Spleen (tissue), 11 donors: Measurements from ENCODE around the gene VSNL1. TPM values are rescaled to one million over a fixed set of nuclear protein-coding genes. Genes with fewer than 3 reads are reported as not detected.

Source experiments
- DNase-seq: peaks from one replicate; pipeline ENCODE4 v3.0.0-alpha.2; 2020
- H3K27ac ChIP-seq, 8 donors: fragments of 200-600 bp; sonication (generic) in 7 of 8; 1 replicate in 4 of 8; 2 replicates in 4 of 8; pipeline versions ENCODE4 v1.5.0 to v1.8.0; 2016 to 2021; ENCODE audit warnings: inconsistent platforms in 4 of 8, mild to moderate bottlenecking in 4 of 8, moderate library complexity in 1 of 8
- H3K27me3 ChIP-seq, 7 donors: fragments of 200-600 bp; sonication (generic) in 6 of 7; replicated peaks in 1 of 7; 1 replicate in 4 of 7; 2 replicates in 3 of 7; pipeline versions ENCODE4 v1.5.0 to v1.8.0; 2016 to 2021; ENCODE audit warnings: inconsistent platforms in 3 of 7, mild to moderate bottlenecking in 1 of 7
- H3K36me3 ChIP-seq, 6 donors: fragments of 200-600 bp; sonication (generic) in 5 of 6; 1 replicate in 4 of 6; 2 replicates in 2 of 6; pipeline versions ENCODE4 v1.5.0 to v1.8.0; 2016 to 2021; ENCODE audit warnings: inconsistent platforms in 2 of 6
- H3K4me1 ChIP-seq, 6 donors: fragments of 200-600 bp; sonication (generic) in 5 of 6; 1 replicate in 3 of 6; 2 replicates in 3 of 6; pipeline versions ENCODE4 v1.5.0 to v1.8.0; 2016 to 2021; ENCODE audit warnings: inconsistent platforms in 3 of 6
- H3K4me3 ChIP-seq, 8 donors: fragments of 200-600 bp; sonication (generic) in 7 of 8; 1 replicate in 4 of 8; 2 replicates in 4 of 8; pipeline versions ENCODE4 v1.5.0 to v1.8.0; 2016 to 2021; ENCODE audit warnings: inconsistent platforms in 4 of 8, mild to moderate bottlenecking in 4 of 8, moderate library complexity in 2 of 8
- H3K9me3 ChIP-seq, 8 donors: fragments of 200-600 bp; sonication (generic) in 7 of 8; 1 replicate in 4 of 8; 2 replicates in 4 of 8; pipeline versions ENCODE4 v1.5.0 to v1.8.0; 2016 to 2021; ENCODE audit warnings: inconsistent platforms in 4 of 8
- POLR2A ChIP-seq, 3 donors: fragments of 450-650 bp; IDR thresholded peaks; one replicate each; pipeline ENCODE4 v1.5.1; 2017; ENCODE audit warnings: antibody characterized with exemption in 3 of 3, mild to moderate bottlenecking in 1 of 3
- POLR2AphosphoS5 ChIP-seq, 3 donors: sonication (generic); formaldehyde crosslinking; IDR thresholded peaks; one replicate each; pipeline ENCODE4 v1.5.1; 2017; ENCODE audit warnings: antibody characterized with exemption in 3 of 3
- WGBS, 5 donors: extraction: QIAGEN DNeasy Blood & Tissue Kit in 3 of 5; methylation state at CpG; one replicate each; pipeline versions ENCODE4 v1.1.5 to v1.1.7; 2013 to 2018; 5-methylcytosine and 5-hydroxymethylcytosine counted together
- intact Hi-C: fragments of 100-400 bp; cut with DNase I; formaldehyde crosslinking; loops from one replicate; pipeline ENCODE4 v1.15.0; 2023; ENCODE audit warnings: low total_unique reads
- polyA plus RNA-seq, 3 donors: library from polyadenylated mRNA; stranded (reverse); fragments of 200-250 nt; gene quantifications; one replicate each; pipeline ENCODE4 v1.2.1, GENCODE V29; 2013
- total RNA-seq, 7 donors: library from RNA; depleted of rRNA in 3 of 7; stranded (reverse); fragments of >200 nt in 3 of 7; fragmentation: NEBNext Ultra II Directional in 4 of 7; extraction: Animal tissue kit (Norgen Biotek cat#: 25700) in 4 of 7; gene quantifications; one replicate each; pipeline versions ENCODE4 v1.1.0 to v1.2.1, GENCODE V29; 2016 to 2021
- TF ChIP-seq, protein P1 (sequence below), 11 experiments: fragments of 200-600 bp in 7 of 11; fragments of 450-650 bp in 4 of 11; sonication (generic) in 4 of 11; IDR thresholded peaks in 8 of 11; conservative IDR thresholded peaks in 3 of 11; 1 replicate in 7 of 11; 2 replicates in 4 of 11; pipeline versions ENCODE4 v1.4.0 to v1.8.0; 2016 to 2021; ENCODE audit warnings: antibody characterized with exemption in 11 of 11, inconsistent platforms in 4 of 11, mild to moderate bottlenecking in 1 of 11
- donor health status: healthy with polysubstance abuse.
- donor health status: DM: no; HTN: no; CAD: no; lungs with moderate emphysema.
- donor health status: DM: no; HTN: no; CAD: no.
- donor health status: Bipolar disorder and iron deficiency.
- donor health status: healthy.
- donor health status: DM: no; HTN: no; CAD: no.
- donor health status: DM: yes; HTN: yes; CAD: no.

VSNL1 gene
- total and polyA plus RNA-seq, 10 donors, result 0.06 to 0.16 TPM; not detected in 8

- H3K9me3 ChIP-seq, result no peaks in the 10 kb centered on the region
- intact Hi-C loops, result no loop called here
- DNase-seq, result no peak
- no peak overlapping the region for H3K4me3 ChIP-seq
- H3K27ac ChIP-seq, result no peak overlapping the region
- no peak for TF ChIP-seq POLR2AphosphoS5 (IDR thresholded peaks at IDR 0.05)
- TF ChIP-seq, protein P1, sequence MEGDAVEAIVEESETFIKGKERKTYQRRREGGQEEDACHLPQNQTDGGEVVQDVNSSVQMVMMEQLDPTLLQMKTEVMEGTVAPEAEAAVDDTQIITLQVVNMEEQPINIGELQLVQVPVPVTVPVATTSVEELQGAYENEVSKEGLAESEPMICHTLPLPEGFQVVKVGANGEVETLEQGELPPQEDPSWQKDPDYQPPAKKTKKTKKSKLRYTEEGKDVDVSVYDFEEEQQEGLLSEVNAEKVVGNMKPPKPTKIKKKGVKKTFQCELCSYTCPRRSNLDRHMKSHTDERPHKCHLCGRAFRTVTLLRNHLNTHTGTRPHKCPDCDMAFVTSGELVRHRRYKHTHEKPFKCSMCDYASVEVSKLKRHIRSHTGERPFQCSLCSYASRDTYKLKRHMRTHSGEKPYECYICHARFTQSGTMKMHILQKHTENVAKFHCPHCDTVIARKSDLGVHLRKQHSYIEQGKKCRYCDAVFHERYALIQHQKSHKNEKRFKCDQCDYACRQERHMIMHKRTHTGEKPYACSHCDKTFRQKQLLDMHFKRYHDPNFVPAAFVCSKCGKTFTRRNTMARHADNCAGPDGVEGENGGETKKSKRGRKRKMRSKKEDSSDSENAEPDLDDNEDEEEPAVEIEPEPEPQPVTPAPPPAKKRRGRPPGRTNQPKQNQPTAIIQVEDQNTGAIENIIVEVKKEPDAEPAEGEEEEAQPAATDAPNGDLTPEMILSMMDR (IDR thresholded peaks at IDR 0.05 in 8 of 11, conservative IDR thresholded peaks at IDR 0.05 in 3 of 11), result no peak
- no peak for TF ChIP-seq POLR2A (IDR thresholded peaks at IDR 0.05)
- no peaks in the 10 kb centered on the region for H3K36me3 ChIP-seq
- peaks cover 0 to 87% (median 39%) of the 10 kb centered on the region in 7 donors for H3K27me3 ChIP-seq
- peaks cover 5 to 26% (median 20%) of the 10 kb centered on the region in 6 donors for H3K4me1 ChIP-seq
These were observed 3.4 kb downstream of the VSNL1 start for GRCh38 chr2:17543848-17544247.

DNA sequence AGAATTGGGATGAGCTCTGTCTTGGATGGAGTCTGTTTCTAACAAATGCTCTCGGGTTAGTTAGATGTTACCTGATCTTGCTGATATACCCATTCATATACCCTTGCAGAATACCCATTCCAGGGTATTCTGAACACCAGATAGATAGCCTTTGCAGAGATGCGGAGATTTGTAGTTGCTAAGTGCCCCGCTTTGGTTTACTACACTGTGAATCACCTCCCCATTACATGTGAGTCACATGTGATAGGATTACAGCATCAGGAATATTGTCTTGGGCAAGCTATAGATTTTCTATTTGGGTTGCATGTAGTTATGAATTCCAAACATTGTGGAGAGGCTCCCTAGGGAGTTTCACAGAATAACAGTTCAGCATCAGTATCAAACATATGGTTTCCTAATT, 3.8 kb downstream of the VSNL1 start:
- DNase-seq, result no peak
- Histone ChIP-seq H3K27ac (no peak overlapping the region), H3K27me3 (peaks cover 0 to 84% (median 35%) of the 10 kb centered on the region in 7 donors), H3K4me1 (peaks cover under 1 to 22% (median 17%) of the 10 kb centered on the region in 6 donors), H3K36me3 (no peaks in the 10 kb centered on the region), H3K4me3 (no peak overlapping the region), H3K9me3 (no peaks in the 10 kb centered on the region)
- intact Hi-C loops, result no loop called here
- TF ChIP-seq, protein P1 (IDR thresholded peaks at IDR 0.05 in 8 of 11, conservative IDR thresholded peaks at IDR 0.05 in 3 of 11), result no peak
- TF ChIP-seq POLR2A (IDR thresholded peaks at IDR 0.05), result no peak
- no peak for TF ChIP-seq POLR2AphosphoS5 (IDR thresholded peaks at IDR 0.05)
- WGBS, 5 donors, result 71 to 87% (median 85%) methylated on average over 3 of the region's 3 CpGs

- Histone ChIP-seq H3K4me3 (no peak overlapping the region), H3K36me3 (no peaks in the 10 kb centered on the region), H3K9me3 (no peaks in the 10 kb centered on the region), H3K27ac (no peak overlapping the region), H3K4me1 (peaks cover 0 to 5% (median under 1%) of the 10 kb centered on the region in 6 donors), H3K27me3 (peaks cover 0 to 78% (median 18%) of the 10 kb centered on the region in 7 donors)
- no peak for TF ChIP-seq POLR2AphosphoS5 (IDR thresholded peaks at IDR 0.05)
- TF ChIP-seq POLR2A (IDR thresholded peaks at IDR 0.05), result no peak
- TF ChIP-seq, protein P1 (IDR thresholded peaks at IDR 0.05 in 8 of 11, conservative IDR thresholded peaks at IDR 0.05 in 3 of 11), result no peak
- no peak for DNase-seq
- WGBS, 5 donors, result 53 to 61% (median 59%) methylated on average over 5 of the region's 5 CpGs
- intact Hi-C loops, result no loop called here
These were observed 5.5 kb downstream of the VSNL1 start for GRCh38 chr2:17545680-17546613.

GRCh38 chr2:17547237-17547636, 6.7 kb downstream of the VSNL1 start:
- Histone ChIP-seq H3K9me3 (no peaks in the 10 kb centered on the region), H3K4me3 (no peak overlapping the region), H3K27ac (no peak overlapping the region), H3K27me3 (peaks cover 0 to 66% (median 5%) of the 10 kb centered on the region in 7 donors), H3K36me3 (no peaks in the 10 kb centered on the region), H3K4me1 (no peaks in the 10 kb centered on the region)
- 80 to 87% (median 85%) methylated on average over 2 of the region's 2 CpGs for WGBS, 5 donors
- no peak for DNase-seq
- TF ChIP-seq, protein P1 (IDR thresholded peaks at IDR 0.05 in 8 of 11, conservative IDR thresholded peaks at IDR 0.05 in 3 of 11), result no peak
- no peak for TF ChIP-seq POLR2AphosphoS5 (IDR thresholded peaks at IDR 0.05)
- TF ChIP-seq POLR2A (IDR thresholded peaks at IDR 0.05), result no peak
- intact Hi-C loops, result no loop called here
